ENCODE data around the gene PCGF5. TPM values are rescaled to one million over a fixed set of nuclear protein-coding genes. Genes with fewer than 3 reads are reported as not detected.

The PCGF5 gene
- total and polyA plus RNA-seq, 8 donors = 12.7 to 23.2 (median 15.9) TPM

GRCh38 chr10:91196268-91197048 lies 24.0 kb upstream of the PCGF5 start:
- WGBS, 2 donors = 78 to 85% methylated on average over 2 of the region's 2 CpGs
- Histone ChIP-seq H3K4me3 (no peak overlapping the region), H3K36me3 (no peaks in the 10 kb centered on the region), H3K27me3 (no peaks in the 10 kb centered on the region), H3K27ac (no peak overlapping the region), H3K4me1 (peaks cover 0 to 12% (median 0%) of the 10 kb centered on the region in 3 donors), H3K9me3 (no peaks in the 10 kb centered on the region)
- FAIRE-seq (no peak), ATAC-seq (no peak), DNase-seq (no peak)
- intact Hi-C loops (cut with DNase I) = no loop called here
- TF ChIP-seq CTCF (IDR thresholded peaks at IDR 0.05) = no peak

- no peak overlapping the region for H3K4me3 ChIP-seq
- H3K36me3 ChIP-seq = no peaks in the 10 kb centered on the region
- H3K27ac ChIP-seq = no peak overlapping the region
- no peak for ATAC-seq
- no peak for TF ChIP-seq CTCF (IDR thresholded peaks at IDR 0.05)
- H3K27me3 ChIP-seq = no peaks in the 10 kb centered on the region
- WGBS, 2 donors = 81 to 84% methylated on average over 12 of the region's 12 CpGs
- DNase-seq = no peak
- H3K9me3 ChIP-seq = no peaks in the 10 kb centered on the region
- intact Hi-C loops (cut with DNase I) = no loop called here
- peaks cover 0 to 12% (median 0%) of the 10 kb centered on the region in 3 donors for H3K4me1 ChIP-seq
- FAIRE-seq = no peak
Observed at GRCh38 chr10:91197127-91197526, 23.3 kb upstream of the PCGF5 start.

- no peaks in the 10 kb centered on the region for H3K9me3 ChIP-seq
- no peaks in the 10 kb centered on the region for H3K27me3 ChIP-seq
- H3K27ac ChIP-seq = peak overlapping the region in 2 of 4 donors; percentile 19 to 41
- 81 to 94% methylated on average over 1 of the region's 1 CpG for WGBS, 2 donors
- ATAC-seq (peak in 3 of 4 donors; percentile 55 to 82 (median 76)), DNase-seq (no peak), FAIRE-seq (no peak)
- TF ChIP-seq CTCF (IDR thresholded peaks at IDR 0.05) = no peak
- H3K4me3 ChIP-seq = no peak overlapping the region
- H3K4me1 ChIP-seq = peaks cover 0 to 12% (median 4%) of the 10 kb centered on the region in 3 donors
- intact Hi-C loops (cut with DNase I) = no loop called here
- no peaks in the 10 kb centered on the region for H3K36me3 ChIP-seq
Observed at GRCh38 chr10:91198781-91199180, 21.7 kb upstream of the PCGF5 start.

- H3K4me3 ChIP-seq = no peak overlapping the region
- intact Hi-C loops (cut with DNase I) = no loop called here
- H3K4me1 ChIP-seq = peaks cover 0 to 12% (median 4%) of the 10 kb centered on the region in 3 donors
- TF ChIP-seq CTCF (IDR thresholded peaks at IDR 0.05) = no peak
- H3K27ac ChIP-seq = no peak overlapping the region
- no peaks in the 10 kb centered on the region for H3K9me3 ChIP-seq
- no peaks in the 10 kb centered on the region for H3K27me3 ChIP-seq
- H3K36me3 ChIP-seq = no peaks in the 10 kb centered on the region
- DNase-seq (no peak), ATAC-seq (peak in 2 of 4 donors; percentile 22 to 36), FAIRE-seq (no peak)
- WGBS, 2 donors = 49 to 50% methylated on average over 5 of the region's 5 CpGs
Observed at GRCh38 chr10:91200314-91201212, 19.9 kb upstream of the PCGF5 start.
